ENCODE measurements around the gene AURKB.
"Not testable (repeated sequence)": the region's sequence is repeated elsewhere in the genome, so short reads cannot be mapped to it uniquely, and the experiment has no call there.

Gene AURKB

GRCh38 chr17:8209907-8210760, at the start of gene AURKB:
Gene AURKB (minus strand): TSS chr17:8210575. CDS start chr17:8210224, 351 bp downstream.
- peak; percentile 97 for DNase-seq (ENCODE audit: low read depth)

GRCh38 chr17:8257801-8258200, 47.4 kb upstream of the AURKB start:
- DNase-seq (ENCODE audit: low read depth), result no peak

- DNase-seq (ENCODE audit: low read depth), result no peak
These were observed 46.3 kb upstream of the AURKB start for GRCh38 chr17:8256691-8257090.

- no peak for DNase-seq (ENCODE audit: low read depth)
These were observed 45.9 kb upstream of the AURKB start for GRCh38 chr17:8256291-8256690.

- DNase-seq (ENCODE audit: low read depth), result no peak
These were observed 45.1 kb upstream of the AURKB start for GRCh38 chr17:8255499-8255898.

GRCh38 chr17:8254881-8255280, 44.5 kb upstream of the AURKB start:
- no peak for DNase-seq (ENCODE audit: low read depth)

- DNase-seq (ENCODE audit: low read depth), result no peak
These were observed 43.4 kb upstream of the AURKB start for GRCh38 chr17:8253801-8254200.

- DNase-seq (ENCODE audit: low read depth), result not testable (repeated sequence)
These were observed 41.0 kb upstream of the AURKB start for GRCh38 chr17:8251411-8251810.

- DNase-seq (ENCODE audit: low read depth), result no peak
These were observed 39.5 kb upstream of the AURKB start for GRCh38 chr17:8249621-8250500.

- DNase-seq (ENCODE audit: low read depth), result peak; percentile 84
These were observed 38.6 kb upstream of the AURKB start, which contains the start of gene PFAS for GRCh38 chr17:8248751-8249607. Gene PFAS (plus strand): TSS chr17:8249289. CDS start chr17:8253938, 4,649 bp downstream.

GRCh38 chr17:8244768-8245167, 34.4 kb upstream of the AURKB start:
- DNase-seq (ENCODE audit: low read depth), result no peak

GRCh38 chr17:8243827-8244226, 33.5 kb upstream of the AURKB start:
- no peak for DNase-seq (ENCODE audit: low read depth)

GRCh38 chr17:8237886-8238285, 27.5 kb upstream of the AURKB start:
- no peak for DNase-seq (ENCODE audit: low read depth)

- no peak for DNase-seq (ENCODE audit: low read depth)
These were observed 26.8 kb upstream of the AURKB start for GRCh38 chr17:8237175-8237574.

GRCh38 chr17:8235676-8236075, 25.3 kb upstream of the AURKB start:
- no peak for DNase-seq (ENCODE audit: low read depth)

- DNase-seq (ENCODE audit: low read depth), result no peak
These were observed 24.2 kb upstream of the AURKB start for GRCh38 chr17:8234361-8235270.

- no peak for DNase-seq (ENCODE audit: low read depth)
These were observed 21.3 kb upstream of the AURKB start for GRCh38 chr17:8231701-8232100.

GRCh38 chr17:8227238-8227581, 16.8 kb upstream of the AURKB start:
- no peak for DNase-seq (ENCODE audit: low read depth)

- peak; percentile 93 for DNase-seq (ENCODE audit: low read depth)
These were observed 16.3 kb upstream of the AURKB start for GRCh38 chr17:8226536-8227237.

- DNase-seq (ENCODE audit: low read depth), result no peak
These were observed 15.6 kb upstream of the AURKB start for GRCh38 chr17:8225813-8226535.

All from HS-27A (cell line).